Middle frontal gyrus (tissue), 1 donor: Measurements from ENCODE around the gene SERPINA3.

ENCODE experiments used
- DNase-seq: peaks from one replicate; pipeline ENCODE4 v3.0.0-alpha.2; 2015; ENCODE audit warnings: low spot score; ENCODE audit errors: extremely low spot score

Gene SERPINA3

GRCh38 chr14:94650806-94651805 is 38.9 kb downstream of the SERPINA3 start:
- no peak for DNase-seq

DNA sequence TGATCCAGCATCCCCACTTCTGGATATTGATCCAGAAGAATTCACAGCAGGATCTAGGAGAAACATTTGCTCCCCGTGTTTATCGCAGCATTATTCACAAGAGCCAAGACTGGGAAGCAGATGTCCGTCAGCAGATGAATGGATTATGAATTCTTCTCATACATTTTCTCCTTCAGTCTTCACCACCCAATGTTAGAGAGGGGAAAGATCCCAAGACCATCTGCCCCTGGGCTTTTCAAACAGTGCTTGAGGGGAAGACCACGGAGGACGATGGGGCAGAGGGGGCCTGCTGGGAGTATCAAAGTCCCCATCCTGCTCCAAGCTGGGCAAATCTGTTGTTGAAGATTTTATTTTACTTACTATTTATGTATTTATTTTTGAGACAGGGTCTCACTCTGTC is 41.1 kb downstream of the SERPINA3 start:
- no peak for DNase-seq

- no peak for DNase-seq
These were observed 42.1 kb downstream of the SERPINA3 start for GRCh38 chr14:94654071-94654861.

- no peak for DNase-seq
These were observed 43.0 kb downstream of the SERPINA3 start for GRCh38 chr14:94655169-94655710.

DNA sequence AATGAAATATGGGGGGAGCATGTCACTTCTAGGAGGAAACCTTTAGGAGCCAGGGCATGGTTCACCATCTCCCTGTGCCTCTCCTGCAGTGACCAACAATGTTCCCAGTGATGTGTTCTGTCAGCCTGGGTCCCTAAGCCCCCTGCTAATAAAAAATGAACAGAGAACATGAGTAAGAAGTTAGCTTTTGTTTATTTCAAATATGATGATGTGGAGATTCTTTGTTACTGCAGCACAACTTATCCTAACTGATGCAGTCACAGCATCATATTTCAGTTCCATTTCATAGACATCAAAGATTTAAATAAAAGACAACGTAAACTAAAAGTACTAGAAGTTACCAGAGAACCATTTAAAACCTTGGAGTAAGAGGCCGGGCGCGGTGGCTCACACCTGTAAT is 43.9 kb downstream of the SERPINA3 start:
- no peak for DNase-seq

DNA sequence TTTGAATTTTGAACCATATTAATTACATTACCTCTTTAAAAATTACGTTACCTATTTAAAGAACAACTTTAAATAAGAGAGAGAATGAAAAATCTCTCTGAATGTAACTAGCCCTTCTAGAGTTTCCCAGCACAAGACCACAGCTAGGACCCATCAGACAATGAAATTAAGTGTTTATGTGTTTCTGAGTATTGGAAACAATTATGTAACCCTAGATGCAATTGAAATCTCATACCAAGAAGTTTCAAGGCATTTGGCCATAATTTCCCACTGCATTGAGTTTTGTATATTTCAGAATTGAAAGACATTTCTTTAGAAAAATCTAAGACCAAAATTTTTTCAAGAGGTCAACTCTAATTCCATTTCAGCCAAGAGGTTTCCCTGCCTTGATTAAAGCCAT is 47.1 kb downstream of the SERPINA3 start:
- DNase-seq, result no peak

DNA sequence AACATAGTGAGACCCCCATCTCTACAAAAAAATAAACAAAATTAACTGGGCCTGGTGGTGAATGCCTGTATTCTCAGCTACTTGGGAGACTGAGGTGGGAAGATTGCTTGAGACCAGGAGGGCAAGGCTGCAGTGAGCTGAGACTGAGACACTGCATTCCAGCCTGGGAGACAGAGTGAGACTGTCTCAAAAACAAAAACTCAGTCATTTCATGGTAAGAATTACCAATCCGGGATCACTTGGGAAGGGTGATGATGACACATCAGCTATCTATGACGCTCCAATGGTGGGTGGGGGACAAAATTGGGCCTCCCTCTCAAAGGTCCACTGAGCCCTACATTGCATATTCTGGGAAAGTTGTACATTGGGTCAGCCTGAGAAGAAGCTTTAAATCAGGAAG is 47.7 kb downstream of the SERPINA3 start:
- no peak for DNase-seq

- DNase-seq, result no peak
These were observed 48.2 kb downstream of the SERPINA3 start for GRCh38 chr14:94660306-94660946.

DNA sequence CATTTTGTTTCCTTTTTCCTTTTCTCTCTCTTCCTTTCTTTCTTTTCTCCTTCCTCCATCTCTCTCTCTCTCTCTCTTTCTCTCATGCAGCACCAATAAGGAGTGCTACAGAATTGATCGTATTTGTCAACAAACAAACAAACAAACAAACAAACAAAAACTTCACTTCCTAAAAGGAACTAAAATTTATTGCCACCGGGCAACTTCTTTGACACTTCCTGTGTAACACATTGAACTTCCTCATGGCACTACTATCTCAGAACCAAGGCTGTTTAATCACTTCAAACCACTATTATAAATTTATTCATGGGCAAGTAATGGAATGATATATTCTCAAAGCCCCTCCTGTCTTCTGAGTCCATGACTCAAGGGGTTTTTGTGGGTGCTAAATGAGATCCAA is 51.3 kb downstream of the SERPINA3 start:
- no peak for DNase-seq

GRCh38 chr14:94663965-94664704 is 51.9 kb downstream of the SERPINA3 start:
- DNase-seq, result no peak

DNA sequence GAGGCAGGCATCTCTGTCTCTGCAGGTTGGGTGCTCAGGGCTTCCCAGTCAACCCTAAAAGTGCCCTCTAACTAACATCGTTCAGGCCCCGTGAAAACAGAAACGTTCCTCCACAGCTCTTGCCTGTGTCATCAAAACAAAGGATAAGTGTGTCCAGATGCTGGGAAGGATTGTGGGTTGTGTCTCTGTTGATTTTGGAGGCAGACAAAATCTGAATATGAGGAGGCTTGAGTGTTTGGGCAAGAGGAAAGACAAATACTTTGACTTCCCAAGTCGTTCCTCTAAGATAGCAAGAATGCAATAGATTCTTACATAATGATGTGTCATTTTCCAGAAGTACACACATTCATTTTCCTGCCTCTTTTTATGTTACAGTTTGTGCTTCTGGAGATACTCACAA is 52.9 kb downstream of the SERPINA3 start:
- DNase-seq, result no peak

DNA sequence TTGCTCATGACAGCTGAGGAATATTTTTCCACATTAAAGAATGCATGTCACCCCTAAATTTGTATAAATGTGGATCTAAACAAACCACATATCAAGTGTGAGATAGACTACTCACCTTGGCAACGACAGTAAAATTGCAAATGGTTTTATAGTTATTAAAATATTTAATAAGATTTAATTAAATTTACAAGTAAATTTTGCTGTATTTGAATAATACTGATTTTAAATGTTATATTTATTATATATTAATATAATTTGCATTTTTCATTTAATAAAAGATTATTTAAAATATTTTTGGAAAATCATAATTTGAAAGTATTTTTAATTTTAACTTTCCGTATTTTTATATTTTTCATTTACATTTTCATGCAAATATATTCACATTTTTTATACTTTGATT is 53.4 kb downstream of the SERPINA3 start:
- no peak for DNase-seq

GRCh38 chr14:94670692-94671285 is 58.6 kb downstream of the SERPINA3 start:
- no peak for DNase-seq

DNA sequence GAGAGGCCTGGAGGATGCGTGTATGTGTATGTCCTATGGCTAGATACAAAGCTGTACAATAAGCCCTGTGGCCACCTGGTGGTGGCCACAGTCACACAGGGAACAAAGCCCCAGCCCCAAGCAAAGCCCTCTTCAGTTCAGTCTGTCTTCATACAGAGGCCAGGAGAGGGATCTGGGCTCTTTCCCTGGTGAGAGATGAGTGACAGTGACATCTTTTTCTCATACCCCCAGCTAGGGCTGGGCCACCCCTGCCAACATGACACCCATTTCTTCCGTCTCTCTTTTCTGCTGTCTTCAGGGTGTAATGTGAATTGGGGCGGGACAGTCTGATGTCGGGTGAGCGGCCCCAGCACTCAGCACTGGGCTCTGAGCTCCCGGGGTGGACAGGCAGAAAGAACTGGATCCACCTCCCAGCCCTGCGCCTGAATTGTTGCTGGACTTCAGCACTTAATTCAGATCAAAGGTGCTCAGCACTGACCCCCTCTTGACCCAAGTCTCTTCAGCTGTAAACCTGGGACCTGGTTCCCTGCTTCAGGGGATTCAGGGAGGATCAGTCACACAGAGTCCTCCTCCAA is 59.8 kb downstream of the SERPINA3 start:
- no peak for DNase-seq

DNA sequence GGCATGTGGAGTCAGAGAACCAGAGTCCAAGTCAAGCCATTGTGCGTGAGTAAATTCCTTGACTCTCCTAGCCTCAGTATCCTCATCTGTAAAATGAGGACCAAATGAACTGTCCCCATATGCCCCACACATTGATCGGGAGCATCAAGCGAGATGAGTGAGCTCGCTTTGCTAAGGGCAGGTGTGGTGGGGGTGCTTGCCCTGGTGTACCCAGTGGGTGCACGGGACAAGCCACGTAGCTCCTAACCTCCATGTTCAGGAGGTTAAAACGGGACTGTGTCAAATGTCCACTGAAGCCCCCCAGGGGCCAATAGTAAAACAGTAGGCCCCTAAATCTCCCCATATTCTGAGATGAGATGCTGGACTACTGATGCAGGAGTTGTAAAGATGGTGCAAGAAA is 60.9 kb downstream of the SERPINA3 start:
- no peak for DNase-seq
